Astrocyte (in vitro differentiated cells and primary cell): ENCODE measurements around the gene COL19A1. TPM values are rescaled to one million over a fixed set of nuclear protein-coding genes. Genes with fewer than 3 reads are reported as not detected.

Experiments
- DNase-seq: peaks from one replicate; pipeline ENCODE4 v3.0.0-alpha.2; 2010; ENCODE audit warnings: low read depth
- FAIRE-seq: peaks from 2 replicates; lab custom pipeline; 2011; peaks lifted over from hg19 to GRCh38; lab: Jason Lieb, UNC
- H2AFZ ChIP-seq: 2 replicates; pipeline ENCODE4 v1.6.0; 2012; ENCODE audit warnings: low read depth, low read length, inconsistent platforms
- H3K27ac ChIP-seq: 2 replicates; pipeline ENCODE4 v1.5.1; 2011; ENCODE audit warnings: low read depth, low read length, inconsistent platforms
- H3K27me3 ChIP-seq: 2 replicates; pipeline ENCODE4 v1.6.0; 2011; ENCODE audit warnings: low read length, inconsistent platforms; ENCODE audit not compliant: insufficient read depth
- H3K36me3 ChIP-seq: 2 replicates; pipeline ENCODE4 v1.5.1; 2011; ENCODE audit warnings: low read length, inconsistent platforms; ENCODE audit not compliant: insufficient read depth
- H3K4me1 ChIP-seq: 2 replicates; pipeline ENCODE4 v1.5.1; 2011; ENCODE audit warnings: low read length, inconsistent platforms; ENCODE audit not compliant: insufficient read depth
- H3K4me2 ChIP-seq: 2 replicates; pipeline ENCODE4 v1.6.0; 2012; ENCODE audit warnings: low read length, inconsistent platforms
- H3K4me3 ChIP-seq: 2 replicates; pipeline ENCODE4 v1.5.1; 2011; ENCODE audit warnings: low read depth, mild to moderate bottlenecking, low read length, inconsistent platforms; ENCODE audit not compliant: insufficient read depth
- H3K79me2 ChIP-seq: 2 replicates; pipeline ENCODE4 v1.6.0; 2012; ENCODE audit warnings: mild to moderate bottlenecking, low read length, inconsistent platforms; ENCODE audit not compliant: insufficient read depth
- H3K9ac ChIP-seq: 2 replicates; pipeline ENCODE4 v1.6.0; 2012; ENCODE audit warnings: mild to moderate bottlenecking, low read length, inconsistent platforms
- H3K9me3 ChIP-seq: 2 replicates; pipeline ENCODE4 v1.5.1; 2012; ENCODE audit warnings: low read depth, mild to moderate bottlenecking, low read length, inconsistent platforms; ENCODE audit not compliant: insufficient read depth
- H4K20me1 ChIP-seq: 2 replicates; pipeline ENCODE4 v1.6.0; 2012; ENCODE audit warnings: low read length, inconsistent platforms; ENCODE audit not compliant: insufficient read depth
- H3K27ac Mint-ChIP-seq: one replicate; pipeline ENCODE4 v1.8.0; 2021; ENCODE audit warnings: mild to moderate bottlenecking, mixed read lengths; ENCODE audit not compliant: unreplicated experiment
- H3K27me3 Mint-ChIP-seq: one replicate; pipeline ENCODE4 v1.8.0; 2021; ENCODE audit warnings: low read depth, mixed read lengths; ENCODE audit not compliant: unreplicated experiment
- H3K36me3 Mint-ChIP-seq: one replicate; pipeline ENCODE4 v1.8.0; 2021; ENCODE audit warnings: low read depth, mixed read lengths; ENCODE audit not compliant: unreplicated experiment
- H3K4me1 Mint-ChIP-seq: one replicate; pipeline ENCODE4 v1.8.0; 2021; ENCODE audit warnings: low read depth, mixed read lengths; ENCODE audit not compliant: unreplicated experiment
- H3K4me3 Mint-ChIP-seq: one replicate; pipeline ENCODE4 v1.8.0; 2021; ENCODE audit warnings: mild to moderate bottlenecking, moderate library complexity, mixed read lengths; ENCODE audit not compliant: unreplicated experiment
- H3K9me3 Mint-ChIP-seq: one replicate; pipeline ENCODE4 v1.8.0; 2021; ENCODE audit warnings: mild to moderate bottlenecking, mixed read lengths; ENCODE audit not compliant: unreplicated experiment
- EZH2 ChIP-seq: IDR thresholded peaks from 2 replicates; pipeline ENCODE4 v1.6.1; 2012; ENCODE audit warnings: mild to moderate bottlenecking, low read length, inconsistent platforms; ENCODE audit not compliant: insufficient read depth
- total RNA-seq: library from RNA; stranded (reverse); gene quantifications from 2 replicates; pipeline ENCODE4 v1.2.1, GENCODE V29; 2021
- TF ChIP-seq, protein P1 (sequence below): IDR thresholded peaks from 2 replicates; pipeline ENCODE4 v1.5.1; 2011; ENCODE audit warnings: low read depth, mild to moderate bottlenecking, inconsistent platforms, low read length, moderate library complexity; ENCODE audit not compliant: insufficient read depth

Gene COL19A1
- total RNA-seq, 1 donor from 2014 or later: 0.18 TPM

DNA sequence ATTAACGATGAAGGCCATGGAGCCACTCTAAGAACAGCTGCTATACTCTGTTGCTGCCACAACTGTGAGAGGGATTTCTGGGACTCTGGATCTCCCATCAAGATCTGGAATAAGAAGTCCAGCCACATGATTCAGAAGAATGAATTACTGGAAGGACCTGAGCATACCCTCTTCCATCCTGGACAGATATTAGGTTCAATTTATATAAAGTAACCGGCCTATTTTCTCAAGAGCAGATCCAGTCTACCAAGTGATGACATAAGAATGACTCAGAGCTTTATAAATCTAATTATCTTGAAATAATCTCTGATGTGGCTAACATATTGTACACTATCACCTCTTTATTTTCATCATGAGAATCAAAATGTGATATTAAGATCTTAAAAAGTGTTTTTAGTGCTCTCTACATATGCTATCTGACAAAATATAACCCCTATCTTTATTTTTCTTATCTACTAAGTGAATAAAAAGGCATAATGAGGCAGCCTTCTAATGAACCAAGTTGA is 391.5 kb downstream of the COL19A1 start:
- Mint-ChIP-seq H3K36me3 (no peaks in the 10 kb centered on the region), H3K4me3 (no peak overlapping the region), H3K4me1 (no peaks in the 10 kb centered on the region), H3K27ac (no peak overlapping the region), H3K27me3 (no peaks in the 10 kb centered on the region), H3K9me3 (no peaks in the 10 kb centered on the region)
- no peak for FAIRE-seq
- Histone ChIP-seq H2AFZ (no peak overlapping the region), H3K27ac (no peak overlapping the region), H3K36me3 (no peaks in the 10 kb centered on the region), H3K79me2 (no peaks in the 10 kb centered on the region), H3K9ac (no peak overlapping the region), H3K4me1 (no peaks in the 10 kb centered on the region), H3K27me3 (no peaks in the 10 kb centered on the region), H4K20me1 (no peaks in the 10 kb centered on the region), H3K9me3 (no peaks in the 10 kb centered on the region), H3K4me3 (no peak overlapping the region), H3K4me2 (no peak overlapping the region)
- TF ChIP-seq, protein P1, sequence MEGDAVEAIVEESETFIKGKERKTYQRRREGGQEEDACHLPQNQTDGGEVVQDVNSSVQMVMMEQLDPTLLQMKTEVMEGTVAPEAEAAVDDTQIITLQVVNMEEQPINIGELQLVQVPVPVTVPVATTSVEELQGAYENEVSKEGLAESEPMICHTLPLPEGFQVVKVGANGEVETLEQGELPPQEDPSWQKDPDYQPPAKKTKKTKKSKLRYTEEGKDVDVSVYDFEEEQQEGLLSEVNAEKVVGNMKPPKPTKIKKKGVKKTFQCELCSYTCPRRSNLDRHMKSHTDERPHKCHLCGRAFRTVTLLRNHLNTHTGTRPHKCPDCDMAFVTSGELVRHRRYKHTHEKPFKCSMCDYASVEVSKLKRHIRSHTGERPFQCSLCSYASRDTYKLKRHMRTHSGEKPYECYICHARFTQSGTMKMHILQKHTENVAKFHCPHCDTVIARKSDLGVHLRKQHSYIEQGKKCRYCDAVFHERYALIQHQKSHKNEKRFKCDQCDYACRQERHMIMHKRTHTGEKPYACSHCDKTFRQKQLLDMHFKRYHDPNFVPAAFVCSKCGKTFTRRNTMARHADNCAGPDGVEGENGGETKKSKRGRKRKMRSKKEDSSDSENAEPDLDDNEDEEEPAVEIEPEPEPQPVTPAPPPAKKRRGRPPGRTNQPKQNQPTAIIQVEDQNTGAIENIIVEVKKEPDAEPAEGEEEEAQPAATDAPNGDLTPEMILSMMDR: no peak
- no peak for TF ChIP-seq EZH2
- DNase-seq: no peak

- H3K27ac Mint-ChIP-seq: no peak overlapping the region
- H3K9me3 ChIP-seq: no peaks in the 10 kb centered on the region
- no peaks in the 10 kb centered on the region for H3K4me1 ChIP-seq
- no peak overlapping the region for H3K4me2 ChIP-seq
- H4K20me1 ChIP-seq: no peaks in the 10 kb centered on the region
- H3K27ac ChIP-seq: no peak overlapping the region
- TF ChIP-seq, protein P1: no peak
- no peak for TF ChIP-seq EZH2
- no peaks in the 10 kb centered on the region for H3K4me1 Mint-ChIP-seq
- no peak overlapping the region for H3K4me3 Mint-ChIP-seq
- DNase-seq: no peak
- no peaks in the 10 kb centered on the region for H3K9me3 Mint-ChIP-seq
- H3K4me3 ChIP-seq: no peak overlapping the region
- no peaks in the 10 kb centered on the region for H3K27me3 ChIP-seq
- H2AFZ ChIP-seq: no peak overlapping the region
- FAIRE-seq: no peak
- no peaks in the 10 kb centered on the region for H3K27me3 Mint-ChIP-seq
- no peaks in the 10 kb centered on the region for H3K36me3 Mint-ChIP-seq
- H3K36me3 ChIP-seq: no peaks in the 10 kb centered on the region
- H3K79me2 ChIP-seq: no peaks in the 10 kb centered on the region
- no peak overlapping the region for H3K9ac ChIP-seq
Measured at GRCh38 chr6:70258483-70258882, 392.1 kb downstream of the COL19A1 start.

Other genes with a start within 250 kb of the COL19A1 start
- 22.0 and 22.8 TPM in 2 replicates for gene LMBRD1, start 69.5 kb upstream of the COL19A1 start, total RNA-seq